DND-41 (cell line): ENCODE results near the gene ARL13A.
"Not testable (repeated sequence)": the region's sequence is repeated elsewhere in the genome, so short reads cannot be mapped to it uniquely, and the experiment has no call there.

Experiments used
- ATAC-seq: fragments of 200-7000 bp; cut with Tn5 transposase; 3 replicates; pipeline ENCODE4 v1.9.1; 2021; ENCODE audit warnings: low read depth; ENCODE audit not compliant: insufficient read depth
- DNase-seq: peaks from one replicate; pipeline ENCODE4 v3.0.0-alpha.2; 2020
- H2AFZ ChIP-seq: 2 replicates; pipeline ENCODE4 v1.6.0; 2012; ENCODE audit warnings: low read depth, low read length
- H3K27ac ChIP-seq: 2 replicates; pipeline ENCODE4 v1.5.1; 2012; ENCODE audit warnings: low read length, inconsistent platforms
- H3K27me3 ChIP-seq: fragments of 200-600 bp; sonication (generic); 2 replicates; pipeline ENCODE4 v1.6.0; 2012; ENCODE audit warnings: low read length, mild to moderate bottlenecking, inconsistent platforms; ENCODE audit not compliant: insufficient read depth, poor library complexity
- H3K36me3 ChIP-seq: 2 replicates; pipeline ENCODE4 v1.5.1; 2012; ENCODE audit warnings: low read length, inconsistent platforms; ENCODE audit not compliant: insufficient read depth
- H3K4me1 ChIP-seq: 2 replicates; pipeline ENCODE4 v1.5.1; 2012; ENCODE audit warnings: mild to moderate bottlenecking, low read length; ENCODE audit not compliant: insufficient read depth
- H3K4me2 ChIP-seq: 2 replicates; pipeline ENCODE4 v1.6.0; 2012; ENCODE audit warnings: mild to moderate bottlenecking, moderate library complexity, low read length, inconsistent platforms; ENCODE audit not compliant: insufficient read depth
- H3K4me3 ChIP-seq, 2 experiments: fragments of 200-600 bp in 1 of 2; shearing (Covaris generic) in 1 of 2; 2 replicates each; pipeline ENCODE4 v1.5.1; 2012 to 2016; ENCODE audit warnings: inconsistent platforms in 2 of 2, low read length in 2 of 2, mild to moderate bottlenecking in 2 of 2, low read depth in 1 of 2, moderate library complexity in 1 of 2
- H3K79me2 ChIP-seq: 2 replicates; pipeline ENCODE4 v1.6.0; 2012; ENCODE audit warnings: low read length, inconsistent platforms; ENCODE audit not compliant: insufficient read depth
- H3K9ac ChIP-seq: 2 replicates; pipeline ENCODE4 v1.6.0; 2012; ENCODE audit warnings: low read depth, mild to moderate bottlenecking, inconsistent platforms, low read length, moderate library complexity
- H3K9me3 ChIP-seq: 2 replicates; pipeline ENCODE4 v1.5.1; 2012; ENCODE audit warnings: low read length, moderate library complexity, mild to moderate bottlenecking, inconsistent platforms; ENCODE audit not compliant: insufficient read depth, severe bottlenecking
- H4K20me1 ChIP-seq: 2 replicates; pipeline ENCODE4 v1.6.0; 2012; ENCODE audit warnings: low read length; ENCODE audit not compliant: insufficient read depth
- CTCF ChIP-seq: IDR thresholded peaks from 2 replicates; pipeline ENCODE4 v1.5.1; 2012; ENCODE audit warnings: borderline replicate concordance, low read length, moderate library complexity, mild to moderate bottlenecking; ENCODE audit not compliant: poor library complexity, severe bottlenecking; ENCODE audit errors: extremely low read depth
- EZH2 ChIP-seq: IDR thresholded peaks from 3 replicates; pipeline ENCODE4 v1.6.1; 2012; ENCODE audit warnings: borderline replicate concordance, low read depth, mild to moderate bottlenecking, moderate library complexity, low read length, inconsistent platforms; ENCODE audit not compliant: severe bottlenecking

Gene ARL13A

GRCh38 chrX:100979881-100980607, 10.5 kb downstream of the ARL13A start:
- ATAC-seq (no peak), DNase-seq (no peak)
- no peak overlapping the region for H3K27ac ChIP-seq
- no peak overlapping the region for H3K4me3 ChIP-seq
- no peaks in the 10 kb centered on the region for H3K27me3 ChIP-seq
- H3K9me3 ChIP-seq: no peaks in the 10 kb centered on the region
- no peaks in the 10 kb centered on the region for H3K4me1 ChIP-seq
- no peak overlapping the region for H2AFZ ChIP-seq
- H3K79me2 ChIP-seq: no peaks in the 10 kb centered on the region
- H4K20me1 ChIP-seq: no peaks in the 10 kb centered on the region
- H3K9ac ChIP-seq: no peak overlapping the region
- no peaks in the 10 kb centered on the region for H3K36me3 ChIP-seq
- TF ChIP-seq EZH2 (no peak), CTCF (no peak)
- no peak overlapping the region for H3K4me2 ChIP-seq

- Histone ChIP-seq H3K27ac (no peak overlapping the region), H3K4me2 (no peak overlapping the region), H3K4me1 (no peaks in the 10 kb centered on the region), H3K9ac (no peak overlapping the region), H4K20me1 (no peaks in the 10 kb centered on the region), H2AFZ (no peak overlapping the region), H3K4me3 (no peak overlapping the region), H3K9me3 (no peaks in the 10 kb centered on the region), H3K27me3 (no peaks in the 10 kb centered on the region), H3K79me2 (no peaks in the 10 kb centered on the region), H3K36me3 (no peaks in the 10 kb centered on the region)
- no peak for ATAC-seq
- DNase-seq: no peak
- no peak for TF ChIP-seq EZH2
- TF ChIP-seq CTCF: no peak
Observed at GRCh38 chrX:100980608-100981497, 11.3 kb downstream of the ARL13A start.

GRCh38 chrX:100981498-100981845, 12.0 kb downstream of the ARL13A start:
- H3K4me2 ChIP-seq, H2AFZ ChIP-seq, H3K79me2 ChIP-seq, H3K9me3 ChIP-seq, DNase-seq, H3K27ac ChIP-seq, H3K4me3 ChIP-seq, H3K4me1 ChIP-seq, ATAC-seq, H4K20me1 ChIP-seq, H3K36me3 ChIP-seq, H3K9ac ChIP-seq, H3K27me3 ChIP-seq: not testable (repeated sequence)

- no peaks in the 10 kb centered on the region for H3K36me3 ChIP-seq
- H3K79me2 ChIP-seq: no peaks in the 10 kb centered on the region
- no peak overlapping the region for H2AFZ ChIP-seq
- H3K9me3 ChIP-seq: no peaks in the 10 kb centered on the region
- no peaks in the 10 kb centered on the region for H3K4me1 ChIP-seq
- no peak overlapping the region for H3K27ac ChIP-seq
- H4K20me1 ChIP-seq: no peaks in the 10 kb centered on the region
- H3K27me3 ChIP-seq: no peaks in the 10 kb centered on the region
- H3K9ac ChIP-seq: no peak overlapping the region
- no peak overlapping the region for H3K4me2 ChIP-seq
- no peak for DNase-seq
- no peak for TF ChIP-seq CTCF
- TF ChIP-seq EZH2: no peak
- no peak for ATAC-seq
- H3K4me3 ChIP-seq: no peak overlapping the region
Observed at GRCh38 chrX:100984818-100985217, 15.3 kb downstream of the ARL13A start.
